MCF 10A (cell line): Measurements from ENCODE around the gene C1orf50. TPM values are rescaled to one million over a fixed set of nuclear protein-coding genes. Genes with fewer than 3 reads are reported as not detected.

Experiments used
- BruUV-seq: library from RNA; stranded (reverse); fragments of 400-500 nt; replicated peaks from 2 replicates; lab custom pipeline; 2021; lab: Mats Ljungman, UMichigan
- CTCF ChIA-PET: fragments of 300-600 bp; sonication (Branson Sonifier 250); formaldehyde crosslinking; extraction: SDS; loops from one replicate; lab custom pipeline; 2021; ENCODE audit warnings: antibody characterized with exemption, inconsistent platforms; lab: Yijun Ruan, JAX
- POLR2A ChIA-PET: fragments of 300-600, 350-650 bp; sonication (Branson Sonifier 250); formaldehyde crosslinking; extraction: SDS; loops from one replicate; lab custom pipeline; 2020; ENCODE audit warnings: antibody characterized with exemption, inconsistent platforms; lab: Yijun Ruan, JAX
- DNase-seq: peaks from one replicate; pipeline ENCODE4 v3.0.0-alpha.2; 2018; ENCODE audit not compliant: unreplicated experiment
- H3K27ac Mint-ChIP-seq: one replicate; pipeline ENCODE4 v1.8.0; 2022; ENCODE audit warnings: mild to moderate bottlenecking, low read depth, mixed read lengths; ENCODE audit not compliant: unreplicated experiment
- H3K27me3 Mint-ChIP-seq: one replicate; pipeline ENCODE4 v1.8.0; 2022; ENCODE audit warnings: mixed read lengths; ENCODE audit not compliant: insufficient read depth, unreplicated experiment
- H3K36me3 Mint-ChIP-seq: one replicate; pipeline ENCODE4 v1.8.0; 2022; ENCODE audit warnings: mild to moderate bottlenecking, moderate library complexity, mixed read lengths; ENCODE audit not compliant: insufficient read depth, unreplicated experiment
- H3K4me1 Mint-ChIP-seq: one replicate; pipeline ENCODE4 v1.8.0; 2022; ENCODE audit warnings: mixed read lengths; ENCODE audit not compliant: insufficient read depth, unreplicated experiment
- H3K4me3 Mint-ChIP-seq: one replicate; pipeline ENCODE4 v1.8.0; 2022; ENCODE audit warnings: mild to moderate bottlenecking, moderate library complexity, mixed read lengths; ENCODE audit not compliant: unreplicated experiment
- H3K9me3 Mint-ChIP-seq: one replicate; pipeline ENCODE4 v1.8.0; 2022; ENCODE audit warnings: mixed read lengths; ENCODE audit not compliant: unreplicated experiment
- CTCF ChIP-seq: fragments of 200-600 bp; IDR thresholded peaks from one replicate; pipeline ENCODE4 v1.8.0; 2022; ENCODE audit warnings: antibody characterized with exemption, mild to moderate bottlenecking; ENCODE audit not compliant: unreplicated experiment
- intact Hi-C: fragments of 100-400 bp; cut with micrococcal nuclease; formaldehyde crosslinking; loops from 2 replicates; pipeline ENCODE4 v1.14.1; 2022
- total RNA-seq: library from RNA; stranded (reverse); gene quantifications from 2 replicates; pipeline ENCODE4 v1.2.3, GENCODE V29; 2022

Gene C1orf50
- total RNA-seq, 1 experiment from 2014 or later = 11.7 TPM

- no peak for DNase-seq
- Mint-ChIP-seq H3K27me3 (no peaks in the 10 kb centered on the region), H3K27ac (no peak overlapping the region), H3K36me3 (peaks cover 5% of the 10 kb centered on the region), H3K4me3 (no peak overlapping the region), H3K4me1 (peaks cover 6% of the 10 kb centered on the region), H3K9me3 (no peaks in the 10 kb centered on the region)
- intact Hi-C loops = no loop called here
- POLR2A ChIA-PET = interaction anchor here (0.7 to 11.5 kb wide), 4 partner anchors 8 to 145 kb away, joined by 3 to 88 read pairs (median 6); partner anchors contain the start of gene ZNF691
- no TSS peak for BruUV-seq
- TF ChIP-seq CTCF = no peak
- CTCF ChIA-PET = interaction anchor here (0.7 kb wide), 1 partner anchor 239 kb away, joined by 3 read pairs; no protein-coding TSS in a partner anchor
Measured at GRCh38 chr1:42824481-42825035, 57.5 kb downstream of the C1orf50 start.

- H3K27ac Mint-ChIP-seq = no peak overlapping the region
- ChIA-PET CTCF (interaction anchor here (0.7 kb wide), 1 partner anchor 240 kb away, joined by 3 read pairs; no protein-coding TSS in a partner anchor), POLR2A (interaction anchor here (0.7 to 11.5 kb wide), 6 partner anchors 9 to 199 kb away, joined by 3 to 88 read pairs (median 4); partner anchors contain the start of gene ZNF691)
- BruUV-seq = no TSS peak
- H3K36me3 Mint-ChIP-seq = peaks cover 8% of the 10 kb centered on the region
- H3K4me3 Mint-ChIP-seq = no peak overlapping the region
- H3K4me1 Mint-ChIP-seq = peaks cover 6% of the 10 kb centered on the region
- no peaks in the 10 kb centered on the region for H3K27me3 Mint-ChIP-seq
- H3K9me3 Mint-ChIP-seq = no peaks in the 10 kb centered on the region
- no peak for DNase-seq
- TF ChIP-seq CTCF = no peak
- intact Hi-C loops = no loop called here
Measured at GRCh38 chr1:42825036-42825851, 58.2 kb downstream of the C1orf50 start.

Other genes with a start within 250 kb of the C1orf50 start
- gene PPIH, start 108.8 kb upstream of the C1orf50 start, total RNA-seq = 52.4 and 55.9 TPM in 2 replicates
- gene YBX1, start 84.8 kb upstream of the C1orf50 start, total RNA-seq = 1,134 and 1,200 TPM in 2 replicates
- not detected in 2 replicates for gene CLDN19, start 27.0 kb upstream of the C1orf50 start, total RNA-seq
- 36.1 and 57.2 TPM in 2 replicates for gene P3H1, start 221 bp upstream of the C1orf50 start, total RNA-seq
- gene TMEM269, start 17.7 kb downstream of the C1orf50 start, total RNA-seq = 0.17 TPM in 1 of 2 replicates, not detected in the other
- gene ERMAP, start 49.9 kb downstream of the C1orf50 start, total RNA-seq = 13.2 and 17.2 TPM in 2 replicates
- gene SVBP, start 50.1 kb downstream of the C1orf50 start, total RNA-seq = 15.7 and 16.7 TPM in 2 replicates
- 8.4 and 9.5 TPM in 2 replicates for gene ZNF691, start 79.4 kb downstream of the C1orf50 start, total RNA-seq
- gene SLC2A1, start 191.6 kb downstream of the C1orf50 start, total RNA-seq = 87.5 and 95.0 TPM in 2 replicates